ENCODE data around the gene MCTP1. TPM values are rescaled to one million over a fixed set of nuclear protein-coding genes. Genes with fewer than 3 reads are reported as not detected.

Gene MCTP1
- total and polyA plus RNA-seq, 10 of the 15 experiments (the other 5 are each of a cell fraction or from before 2014, with no cell fraction given): 12.6 to 45.9 (median 18.8) TPM

GRCh38 chr5:95098012-95098411 lies 186.9 kb downstream of the MCTP1 start:
- ChIA-PET SMC1A (ENCODE audit: uncharacterized antibody, unreplicated experiment) (interaction anchor here (1.3 to 2.2 kb wide), 2 partner anchors 12 to 128 kb away, joined by 3 to 13 read pairs; no protein-coding TSS in a partner anchor), CTCF (interaction anchor here (1.9 kb wide), 1 partner anchor 17 kb away, joined by 5 read pairs; no protein-coding TSS in a partner anchor), POLR2A (interaction anchor here (0.6 kb wide), 1 partner anchor 22 kb away, joined by 3 read pairs; no protein-coding TSS in a partner anchor), RAD21 (ENCODE audit: unreplicated experiment) (no interaction called here)
- TF ChIP-seq RB1 (IDR thresholded peaks at IDR 0.05; ENCODE audit: borderline replicate concordance) (no peak), BCL11A (IDR thresholded peaks at IDR 0.05; ENCODE audit: low read depth, low read length) (no peak), MTA3 (IDR thresholded peaks at IDR 0.05; ENCODE audit: borderline replicate concordance, low read length) (no peak), ZNF24 (IDR thresholded peaks at IDR 0.05) (no peak), IRF3 (IDR thresholded peaks at IDR 0.05) (no peak), ZNF687 (IDR thresholded peaks at IDR 0.05) (no peak), CREB1 (IDR thresholded peaks at IDR 0.05; ENCODE audit: low read depth) (no peak), ZNF622 (IDR thresholded peaks at IDR 0.05) (no peak), USF1 (IDR thresholded peaks at IDR 0.05; ENCODE audit: borderline replicate concordance, extremely low read length, insufficient read depth, low read depth, low read length) (no peak), SUPT20H (IDR thresholded peaks at IDR 0.05; ENCODE audit: borderline replicate concordance, control insufficient read depth, low read depth, low read length) (no peak), CBFB (IDR thresholded peaks at IDR 0.05; ENCODE audit: low read depth) (no peak), SREBF2 (IDR thresholded peaks at IDR 0.05; ENCODE audit: low read length) (no peak), JUNB (IDR thresholded peaks at IDR 0.05) (no peak), MEF2A (IDR thresholded peaks at IDR 0.05; ENCODE audit: insufficient read depth, low read depth, low read length) (no peak), USF2 (IDR thresholded peaks at IDR 0.05; ENCODE audit: borderline replicate concordance, low read depth, low read length) (no peak), PKNOX1 (IDR thresholded peaks at IDR 0.05) (no peak)
- DNase-seq (ENCODE audit: low read depth, low spot score) (no peak), FAIRE-seq (no peak), ATAC-seq (no peak)
- no peaks in the 10 kb centered on the region for H3K4me1 ChIP-seq (ENCODE audit: control insufficient read depth, insufficient read depth, low read length)
- in situ Hi-C loops (cut with MboI) (no loop called here), intact Hi-C loops (cut with micrococcal nuclease; ENCODE audit: unreplicated experiment) (no loop called here)
- no peak overlapping the region for H3K27ac ChIP-seq (ENCODE audit: control insufficient read depth, insufficient read depth)
- BruUV-seq (replicated peaks): no TSS peak
- no peaks in the 10 kb centered on the region for H4K20me1 ChIP-seq (ENCODE audit: control insufficient read depth, insufficient read depth)
- H3K9ac ChIP-seq (ENCODE audit: control insufficient read depth, insufficient read depth, low read length): no peak overlapping the region
- no peak overlapping the region for H3K4me3 ChIP-seq
- H3K27me3 ChIP-seq (replicated peaks in 1 of 2; ENCODE audit: control insufficient read depth in 2 of 2, insufficient read depth in 2 of 2, low read length in 1 of 2): no peaks in the 10 kb centered on the region
- no peak overlapping the region for H2AFZ ChIP-seq (ENCODE audit: control insufficient read depth, low read depth, low read length)
- no peaks in the 10 kb centered on the region for H3K9me3 ChIP-seq (replicated peaks; ENCODE audit: control insufficient read depth, insufficient read depth, low read length)
- H3K79me2 ChIP-seq (ENCODE audit: control insufficient read depth, insufficient read depth, low read length): no peaks in the 10 kb centered on the region
- H3K36me3 ChIP-seq (ENCODE audit: control insufficient read depth in 2 of 2, insufficient read depth in 2 of 2, low read length in 1 of 2): no peaks in the 10 kb centered on the region
- H3K4me2 ChIP-seq (ENCODE audit: control insufficient read depth, insufficient read depth): no peak overlapping the region
- 0% methylated on average over 2 of the region's 2 CpGs for WGBS (ENCODE audit: insufficient coverage, insufficient replicate concordance, low lambda C conversion rate, missing lambda C conversion rate)

Measured in GM12878 (cell line).